ENCODE results near the gene PLPP7. TPM values are rescaled to one million over a fixed set of nuclear protein-coding genes. Genes with fewer than 3 reads are reported as not detected.

The PLPP7 gene
- total RNA-seq, 1 donor from 2014 or later: 3.1 TPM

GRCh38 chr9:131282688-131283422 lies 6.7 kb upstream of the PLPP7 start:
- DNase-seq (ENCODE audit: extremely low spot score, unreplicated experiment): no peak
- Mint-ChIP-seq H3K4me3 (peak overlapping the region; percentile 68), H3K27ac (no peak overlapping the region), H3K36me3 (no peaks in the 10 kb centered on the region), H3K27me3 (peaks cover 55% of the 10 kb centered on the region), H3K4me1 (ENCODE audit: unreplicated experiment) (peaks cover 7% of the 10 kb centered on the region), H3K9me3 (no peaks in the 10 kb centered on the region)
- no peak for TF ChIP-seq CTCF (conservative IDR thresholded peaks at IDR 0.05)

GRCh38 chr9:131284856-131285255 lies 4.7 kb upstream of the PLPP7 start:
- no peaks in the 10 kb centered on the region for H3K9me3 Mint-ChIP-seq
- peaks cover 40% of the 10 kb centered on the region for H3K27me3 Mint-ChIP-seq
- no peak for DNase-seq (ENCODE audit: extremely low spot score, unreplicated experiment)
- H3K36me3 Mint-ChIP-seq: no peaks in the 10 kb centered on the region
- no peak for TF ChIP-seq CTCF (conservative IDR thresholded peaks at IDR 0.05)
- H3K4me3 Mint-ChIP-seq: no peak overlapping the region
- H3K4me1 Mint-ChIP-seq (ENCODE audit: unreplicated experiment): peaks cover 12% of the 10 kb centered on the region
- no peak overlapping the region for H3K27ac Mint-ChIP-seq

- Mint-ChIP-seq H3K36me3 (no peaks in the 10 kb centered on the region), H3K27me3 (peaks cover 19% of the 10 kb centered on the region), H3K27ac (no peak overlapping the region), H3K4me1 (ENCODE audit: unreplicated experiment) (peaks cover 6% of the 10 kb centered on the region), H3K4me3 (no peak overlapping the region), H3K9me3 (no peaks in the 10 kb centered on the region)
- no peak for DNase-seq (ENCODE audit: extremely low spot score, unreplicated experiment)
- TF ChIP-seq CTCF (conservative IDR thresholded peaks at IDR 0.05): no peak
Measured at GRCh38 chr9:131287359-131287758, 2.2 kb upstream of the PLPP7 start.

- no peaks in the 10 kb centered on the region for H3K36me3 Mint-ChIP-seq
- TF ChIP-seq CTCF (conservative IDR thresholded peaks at IDR 0.05): no peak
- DNase-seq (ENCODE audit: extremely low spot score, unreplicated experiment): no peak
- H3K9me3 Mint-ChIP-seq: no peaks in the 10 kb centered on the region
- H3K27ac Mint-ChIP-seq: no peak overlapping the region
- peaks cover 16% of the 10 kb centered on the region for H3K27me3 Mint-ChIP-seq
- peaks cover 6% of the 10 kb centered on the region for H3K4me1 Mint-ChIP-seq (ENCODE audit: unreplicated experiment)
- H3K4me3 Mint-ChIP-seq: no peak overlapping the region
Measured at GRCh38 chr9:131288217-131288616, 1.3 kb upstream of the PLPP7 start.

GRCh38 chr9:131290036-131290766 lies 678 bp downstream of the PLPP7 start:
- TF ChIP-seq CTCF (conservative IDR thresholded peaks at IDR 0.05): no peak
- no peak for DNase-seq (ENCODE audit: extremely low spot score, unreplicated experiment)
- H3K9me3 Mint-ChIP-seq: no peaks in the 10 kb centered on the region
- H3K36me3 Mint-ChIP-seq: no peaks in the 10 kb centered on the region
- H3K27me3 Mint-ChIP-seq: no peaks in the 10 kb centered on the region
- no peak overlapping the region for H3K4me3 Mint-ChIP-seq
- H3K27ac Mint-ChIP-seq: no peak overlapping the region
- peaks cover 6% of the 10 kb centered on the region for H3K4me1 Mint-ChIP-seq (ENCODE audit: unreplicated experiment)

All from type B pancreatic cell (in vitro differentiated cells).